ENCODE data around the gene COLEC12.

COLEC12 gene

DNA sequence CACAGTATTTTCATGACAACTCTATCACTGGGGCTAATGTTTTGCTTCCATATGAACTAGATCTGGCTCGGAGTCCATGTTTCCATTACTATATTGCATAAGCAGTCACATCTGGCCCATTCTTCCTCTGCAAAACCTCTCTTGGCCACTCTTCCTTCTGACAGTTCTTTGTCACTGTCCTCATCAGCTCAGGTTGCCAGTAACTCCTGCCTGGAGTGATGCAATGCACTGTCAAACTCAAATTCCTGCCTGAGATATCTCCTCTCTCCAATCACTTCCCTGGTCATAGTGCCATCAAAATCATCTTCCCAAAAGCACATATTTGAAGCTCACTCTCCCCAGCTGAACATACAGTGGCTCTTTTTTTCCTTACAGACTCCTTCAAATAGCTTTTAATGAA, 66.1 kb downstream of the COLEC12 start:
- FAIRE-seq: no peak

DNA sequence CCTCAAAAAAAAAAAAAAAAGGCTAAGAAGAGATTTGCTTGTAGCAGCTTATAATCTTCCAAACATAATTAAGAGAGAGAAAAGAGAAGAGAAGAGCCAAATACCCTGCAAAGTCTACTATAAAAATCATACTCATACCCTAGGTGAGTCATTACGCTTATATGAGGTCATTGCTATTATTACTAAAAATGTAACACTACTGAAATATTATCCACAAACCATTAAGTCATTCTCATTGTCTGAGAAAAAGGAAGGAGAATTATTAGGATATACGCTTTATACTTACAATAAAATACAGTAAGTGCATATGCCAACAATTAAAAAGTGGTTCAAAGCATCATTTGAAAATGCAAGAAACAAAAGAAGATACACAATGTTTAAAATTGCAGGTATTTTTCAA, 66.5 kb downstream of the COLEC12 start:
- FAIRE-seq: no peak

DNA sequence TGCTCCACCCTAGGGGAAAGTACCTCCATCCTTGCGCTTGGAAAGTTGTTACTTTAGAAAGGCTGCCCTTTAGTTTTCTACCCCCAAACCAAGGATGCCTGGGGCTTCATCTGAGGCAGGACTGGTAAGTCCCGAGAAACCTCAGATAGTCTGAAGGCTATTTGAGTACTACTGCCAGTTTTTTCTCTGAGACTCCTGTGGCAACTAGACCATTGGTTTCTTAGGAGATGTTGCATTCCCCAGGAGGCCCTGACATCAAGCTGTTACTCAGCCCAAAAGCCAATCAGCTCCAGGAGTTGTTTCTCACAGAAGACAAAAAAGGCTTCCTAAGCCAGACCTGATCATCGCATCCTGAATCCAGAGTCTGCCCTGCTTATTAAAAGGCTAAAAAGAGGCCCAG, 67.2 kb downstream of the COLEC12 start:
- no peak for FAIRE-seq

DNA sequence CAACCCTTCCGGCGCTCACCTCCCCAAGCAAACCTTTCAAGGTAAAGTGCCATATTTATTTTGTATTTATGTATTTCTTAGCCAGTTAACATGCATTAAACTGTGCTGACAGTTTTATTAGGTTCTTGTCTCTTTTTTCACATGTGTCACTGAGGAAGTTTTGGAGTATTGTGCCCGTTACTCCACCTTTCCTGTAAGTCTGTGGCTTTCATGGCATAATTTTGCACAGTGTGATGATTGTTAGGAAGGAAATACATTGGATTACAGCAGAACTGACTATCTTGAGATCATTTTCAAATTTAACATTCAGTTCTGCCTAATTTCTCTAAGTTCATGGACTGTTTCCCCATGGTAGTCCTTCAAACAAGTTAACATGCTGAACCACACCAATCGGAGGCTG, 67.7 kb downstream of the COLEC12 start:
- no peak for FAIRE-seq

DNA sequence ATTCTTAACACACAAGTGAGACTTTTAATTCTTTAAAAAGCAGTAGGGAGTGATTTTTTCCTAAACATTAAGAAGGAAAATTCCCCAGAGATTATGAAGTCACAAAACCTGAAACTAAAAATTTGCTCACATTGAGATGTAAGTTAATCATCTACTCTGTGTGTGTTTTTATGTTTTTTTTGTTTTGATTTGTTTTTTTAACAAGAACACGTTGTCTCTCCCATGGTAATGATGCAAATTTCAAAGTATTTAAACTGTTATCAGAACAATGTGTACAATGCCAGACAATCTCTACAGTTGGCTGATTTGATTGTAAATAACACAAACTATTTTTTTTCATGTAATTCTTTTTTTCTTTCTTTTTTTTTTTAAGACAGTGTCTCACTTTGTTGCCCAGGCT, 71.5 kb downstream of the COLEC12 start:
- FAIRE-seq: no peak

DNA sequence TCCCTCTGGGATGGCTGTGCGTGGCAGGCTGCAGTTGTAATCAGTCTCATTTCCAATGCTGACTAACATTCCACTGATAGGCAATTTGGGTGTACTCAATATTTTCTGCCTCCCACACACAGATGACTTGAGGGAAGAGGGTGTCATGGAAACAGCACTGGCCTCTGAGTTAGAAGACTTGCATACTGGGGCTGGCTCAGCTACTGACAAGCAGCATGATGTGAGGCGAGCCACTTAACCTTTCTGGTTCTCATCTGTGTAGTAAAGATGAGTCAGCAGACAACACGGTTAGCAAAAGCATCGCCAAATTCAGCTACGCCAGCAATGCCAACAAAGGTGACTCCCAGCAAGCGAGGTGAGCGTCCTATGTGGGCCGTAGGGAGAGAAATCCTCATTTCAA, 73.5 kb downstream of the COLEC12 start:
- no peak for FAIRE-seq

DNA sequence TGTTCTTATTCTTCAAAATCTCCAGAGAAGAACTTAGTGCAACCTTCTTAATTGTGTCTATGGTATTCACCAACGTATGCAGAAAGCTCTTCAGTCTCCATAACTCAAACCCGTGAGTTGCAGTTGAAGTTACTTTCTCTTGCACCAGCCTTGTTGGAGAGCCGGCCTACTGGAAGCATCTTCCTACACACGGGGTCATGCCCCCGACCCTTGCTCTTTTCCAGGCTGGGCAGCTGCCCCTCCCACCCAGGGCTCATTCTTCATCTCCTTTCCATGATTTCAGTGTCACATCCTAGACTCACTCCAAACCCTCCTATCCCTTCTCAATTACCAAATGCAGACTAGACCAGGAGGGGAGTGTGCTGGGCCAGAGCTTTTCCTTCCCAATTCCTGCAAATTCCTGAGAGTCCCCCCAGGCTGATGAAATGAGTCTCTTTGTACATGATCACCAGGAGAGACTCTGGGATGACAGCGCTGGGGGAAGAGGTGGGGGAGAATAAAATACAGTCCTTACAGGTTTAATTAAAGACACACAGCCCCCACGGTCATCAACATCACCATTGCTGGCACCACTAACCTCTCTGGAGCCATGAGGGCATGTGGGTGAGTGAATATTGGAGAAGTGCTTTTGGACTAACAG, 75.3 kb downstream of the COLEC12 start:
- no peak for FAIRE-seq

DNA sequence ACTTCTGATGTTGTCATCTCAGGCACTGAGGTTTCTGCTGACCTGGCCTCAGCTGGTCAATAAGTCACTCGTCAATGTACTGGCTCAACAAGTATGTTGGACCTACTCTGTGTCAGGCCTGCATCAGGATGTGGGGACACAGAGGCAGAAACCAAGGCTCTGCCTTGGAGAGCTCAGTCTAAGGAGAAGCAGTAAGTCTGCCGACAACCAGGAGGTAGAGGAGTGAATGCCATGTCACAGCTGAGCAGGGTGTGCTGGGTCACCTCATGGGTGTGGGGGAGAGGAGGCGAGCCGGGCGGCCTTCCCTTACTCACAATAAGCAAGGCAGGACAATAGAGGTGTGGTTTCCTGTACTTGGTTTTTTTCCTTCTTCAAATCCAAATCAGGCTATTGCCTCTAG, 75.8 kb downstream of the COLEC12 start:
- no peak for FAIRE-seq

DNA sequence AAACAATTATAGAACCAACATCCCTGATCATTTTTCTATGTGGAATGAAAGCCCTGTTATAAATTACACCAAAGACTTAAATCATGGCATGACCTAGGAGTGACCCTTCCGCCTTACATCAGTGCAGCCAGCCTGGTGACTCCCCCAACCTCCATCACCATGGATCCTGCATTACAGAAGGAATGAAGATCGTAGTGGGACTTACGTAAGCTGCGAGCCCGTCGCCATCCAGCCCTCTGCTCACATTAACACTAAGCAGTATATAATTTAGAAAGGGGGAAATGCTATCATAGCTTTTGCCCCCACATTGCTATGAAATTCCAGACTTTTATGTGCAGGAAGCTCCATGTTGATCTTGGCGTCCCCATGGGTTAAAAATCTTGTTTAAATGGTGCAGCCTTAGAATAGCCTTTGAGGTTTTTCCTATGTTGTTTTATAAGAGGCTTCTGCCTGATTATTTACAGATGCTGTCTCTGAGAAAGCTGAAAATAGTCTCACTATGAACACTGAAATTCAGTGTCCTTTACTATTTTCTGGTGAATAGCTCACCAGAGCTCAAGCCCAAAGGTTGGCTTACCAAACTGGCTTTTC, 76.3 kb downstream of the COLEC12 start:
- no peak for FAIRE-seq

DNA sequence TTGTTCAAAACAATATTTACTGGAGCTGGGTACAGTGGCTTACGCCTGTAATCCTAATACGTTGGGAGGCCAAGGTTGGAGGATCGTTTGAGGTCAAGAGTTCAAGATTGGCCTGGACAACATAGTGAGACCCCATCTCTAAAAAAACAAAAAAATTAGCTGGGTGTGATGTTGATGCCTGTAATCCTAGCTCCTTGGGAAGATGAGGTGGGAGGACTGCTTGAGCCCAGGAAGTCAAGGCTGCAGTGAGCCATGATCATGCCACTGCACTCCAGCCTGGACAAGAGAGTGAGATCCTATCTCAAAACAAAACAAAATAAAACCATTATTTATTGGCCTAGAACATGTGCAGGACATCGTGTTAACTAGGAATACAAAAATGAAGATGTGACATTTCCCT, 77.5 kb downstream of the COLEC12 start:
- FAIRE-seq: no peak

DNA sequence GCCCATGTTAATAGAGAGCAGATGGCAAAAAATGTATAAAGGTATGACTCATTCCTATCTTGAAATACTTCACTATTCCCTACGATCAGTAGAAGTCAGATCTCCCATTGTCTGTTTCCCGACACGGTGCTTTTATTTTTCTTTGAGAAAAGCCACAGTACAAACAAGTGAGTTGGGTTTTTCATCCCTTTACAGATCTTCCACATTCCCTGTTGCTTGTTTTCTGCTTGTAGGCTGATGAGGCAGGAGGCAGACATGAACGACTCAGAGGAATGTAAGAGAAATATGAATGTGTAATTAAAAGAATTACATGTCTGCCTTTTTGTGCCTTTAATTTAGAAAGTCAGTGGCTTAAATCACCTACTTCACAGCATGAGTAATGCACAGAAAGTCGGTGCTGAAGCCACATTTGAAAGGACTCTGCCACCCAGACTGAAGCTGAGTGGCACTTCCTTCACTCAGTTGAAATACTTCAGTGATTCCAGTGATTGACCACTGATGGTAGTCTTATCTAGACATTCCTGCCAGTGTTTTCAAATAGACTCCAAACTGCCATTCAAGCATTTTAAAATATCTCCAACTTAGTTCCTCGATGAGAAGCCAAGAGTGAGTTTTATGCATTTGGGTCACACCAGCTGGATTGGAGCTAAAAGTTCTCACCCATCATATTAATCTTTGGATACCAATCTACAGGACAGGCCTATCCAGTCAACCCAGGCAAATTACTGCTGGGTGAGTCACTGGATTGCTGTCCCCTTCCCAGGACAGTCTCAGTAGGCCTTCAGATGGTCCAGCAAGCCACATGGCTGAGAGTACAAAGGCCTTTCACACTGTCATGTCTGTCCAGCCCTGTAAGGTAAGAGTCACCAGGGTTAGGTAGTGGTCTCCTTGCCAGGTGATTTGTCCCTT, 79.0 kb downstream of the COLEC12 start:
- FAIRE-seq: no peak

DNA sequence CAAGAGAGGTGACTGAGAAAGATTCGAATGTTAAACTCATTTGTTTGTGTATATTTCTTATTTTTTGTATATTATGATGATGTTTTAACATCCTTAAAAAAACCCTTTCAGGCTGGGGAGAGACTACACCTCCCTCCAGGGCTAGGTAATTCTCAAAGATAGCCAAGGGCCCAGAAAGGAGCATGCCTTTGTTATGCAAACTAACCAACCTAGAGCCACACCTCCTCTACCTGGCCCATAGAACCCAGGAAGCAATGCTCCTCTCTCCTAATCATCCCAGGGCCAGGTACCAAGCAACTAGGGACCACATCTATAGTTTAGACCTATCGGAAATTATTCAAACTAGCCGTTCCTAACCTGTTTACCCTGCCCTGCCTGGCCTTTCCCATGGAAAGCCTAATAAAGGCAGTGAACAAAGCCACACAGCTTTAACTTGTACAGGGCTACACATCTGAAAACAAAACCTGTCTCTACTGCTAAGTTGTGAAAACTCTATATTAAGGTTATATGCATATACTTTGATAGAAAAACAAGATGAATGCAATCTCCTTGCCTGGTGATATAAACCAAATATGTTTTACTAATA, 79.7 kb downstream of the COLEC12 start:
- no peak for FAIRE-seq

DNA sequence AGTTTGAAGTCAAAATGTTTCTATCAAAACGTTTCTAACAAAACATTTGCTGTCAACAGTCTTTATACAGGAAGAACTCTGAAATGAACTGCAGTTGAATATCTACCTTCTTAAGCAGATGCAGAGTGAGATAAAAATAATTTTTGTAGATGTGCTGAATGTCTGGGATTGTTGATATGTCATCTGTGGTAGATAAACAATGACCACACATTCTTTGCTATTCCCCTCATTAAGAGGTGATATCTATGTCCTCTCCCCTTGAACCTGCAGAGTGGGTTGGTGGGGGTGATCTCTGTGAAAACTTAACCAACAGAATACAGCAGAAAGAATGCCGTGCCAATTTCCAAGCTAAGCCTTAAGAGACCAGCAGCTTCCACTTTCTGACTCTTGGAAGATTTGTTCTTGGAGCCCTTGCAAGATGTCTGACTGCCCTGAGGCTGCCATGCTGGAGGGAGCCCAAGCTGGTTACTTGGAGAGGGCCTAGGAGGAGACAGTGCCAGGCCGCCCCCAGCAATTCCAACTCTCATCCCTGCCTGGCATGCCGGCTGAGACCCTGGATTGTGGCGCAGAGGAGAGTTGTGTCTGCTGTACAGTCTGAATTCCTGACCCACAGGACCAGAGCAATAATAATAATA, 80.8 kb downstream of the COLEC12 start:
- no peak for FAIRE-seq

DNA sequence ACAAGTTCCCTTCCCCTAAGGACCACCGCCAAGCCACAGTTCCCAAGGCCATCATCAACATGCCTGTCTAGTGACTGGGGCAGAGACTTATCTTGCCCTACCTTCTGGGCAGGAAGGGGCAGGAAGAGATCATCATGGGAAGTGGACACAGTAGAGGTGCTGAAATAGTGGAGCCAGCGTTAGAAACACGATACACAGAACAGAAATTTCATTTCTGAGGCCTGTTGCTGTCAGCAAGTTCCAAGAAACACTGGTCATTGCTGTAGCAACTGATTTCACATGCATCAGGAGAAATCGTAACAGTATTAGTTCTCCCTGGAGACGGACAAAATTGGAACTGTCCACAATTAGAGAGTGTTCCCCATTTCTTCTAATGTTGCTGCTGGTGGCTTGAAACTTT, 83.0 kb downstream of the COLEC12 start:
- FAIRE-seq: no peak

DNA sequence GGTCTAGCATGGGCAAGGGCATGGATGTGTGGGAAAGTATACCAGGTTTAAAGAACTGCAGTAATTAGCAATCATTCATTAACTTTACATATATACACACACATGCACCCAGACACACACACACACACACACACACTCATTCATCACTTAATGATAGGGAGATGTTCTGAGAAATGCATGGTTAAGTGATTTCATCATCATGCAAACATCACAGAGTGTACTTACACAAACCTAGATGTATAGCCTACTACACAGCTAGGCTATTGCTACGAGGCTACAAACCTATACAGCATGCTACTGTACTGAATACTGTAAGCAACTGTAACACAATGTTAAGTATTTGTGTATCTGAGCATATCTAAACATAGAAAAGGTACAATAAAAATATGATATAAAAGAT, 83.6 kb downstream of the COLEC12 start:
- FAIRE-seq: no peak

DNA sequence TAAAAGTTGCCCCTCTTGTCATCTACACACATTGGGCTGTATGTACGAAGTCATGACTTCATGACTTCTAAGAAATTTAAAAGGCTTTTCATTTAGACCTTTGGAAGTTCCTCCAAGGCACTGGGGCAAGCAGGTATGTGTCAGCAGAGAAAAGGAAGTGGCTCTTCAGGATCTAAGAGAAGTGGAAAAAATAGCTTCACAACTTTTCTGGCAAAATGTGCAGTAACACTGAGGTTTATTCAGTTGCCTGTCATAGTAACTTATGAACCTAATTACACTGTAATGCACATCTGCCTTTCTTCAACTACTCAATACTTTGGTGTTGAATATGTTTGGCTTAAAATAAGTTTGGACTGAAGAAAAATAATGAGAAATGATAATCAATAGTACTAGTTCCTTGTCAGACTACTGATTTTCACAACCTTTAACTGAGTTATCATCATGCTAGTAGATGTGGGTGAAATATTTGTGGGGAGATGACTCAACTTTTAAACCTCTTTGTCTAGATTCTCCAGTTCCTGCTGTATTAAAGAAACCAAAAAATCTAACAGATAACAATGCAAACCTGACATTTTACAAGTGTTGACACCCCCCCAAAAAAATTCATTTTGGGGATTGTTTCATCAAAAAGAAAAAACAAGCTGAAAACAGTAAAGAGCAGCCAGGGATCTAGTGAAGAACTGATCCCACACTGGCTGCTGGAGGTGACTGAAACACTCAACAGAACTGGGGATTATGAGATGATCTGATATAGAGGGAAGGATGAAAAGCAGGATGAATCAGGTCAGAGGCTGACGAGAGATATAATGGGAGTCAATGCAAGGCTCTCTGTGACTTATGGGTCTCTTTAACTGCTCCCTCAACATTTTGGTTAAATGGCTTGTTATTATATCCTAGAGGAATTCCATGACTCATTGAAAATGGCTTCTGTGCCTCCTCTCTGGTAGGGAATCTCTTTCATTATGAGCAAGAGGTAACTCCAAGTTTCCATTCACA, 84.6 kb downstream of the COLEC12 start:
- FAIRE-seq: no peak

DNA sequence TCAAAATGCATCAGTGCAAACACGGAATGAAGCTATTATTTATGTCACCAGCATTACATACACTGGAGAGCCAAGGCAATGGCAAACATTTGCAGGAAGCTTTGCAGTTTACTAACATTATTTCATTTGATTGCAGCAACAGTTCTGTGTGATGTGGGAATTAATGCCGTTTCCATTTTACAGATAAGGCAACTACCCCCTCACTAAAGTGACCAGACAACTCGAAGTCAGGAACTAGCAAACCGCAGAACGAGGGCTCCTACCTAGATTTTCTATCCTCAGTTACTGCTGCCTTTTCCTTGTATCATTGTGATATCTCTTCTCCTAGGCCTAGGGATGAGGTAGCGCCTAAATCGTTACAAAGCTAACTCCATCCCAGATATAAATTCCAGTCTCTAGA, 85.5 kb downstream of the COLEC12 start:
- FAIRE-seq: no peak

DNA sequence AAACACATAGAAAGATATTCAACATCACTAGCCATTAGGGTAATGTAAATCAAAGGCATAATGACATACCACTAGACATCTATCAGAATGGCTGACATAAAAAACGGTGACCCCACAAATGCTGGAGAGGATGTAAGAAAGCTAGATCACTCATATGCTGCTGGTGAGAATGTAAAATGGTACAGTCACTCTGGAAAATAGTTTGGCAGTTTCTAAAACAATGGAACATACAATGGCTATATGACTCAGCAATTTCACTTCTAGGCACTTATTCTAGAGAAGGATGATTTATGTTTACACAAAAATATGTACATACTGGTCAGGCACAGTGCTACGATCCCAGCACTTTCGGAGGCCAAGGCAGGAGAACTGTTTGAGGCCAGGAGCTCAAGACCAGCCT, 87.3 kb downstream of the COLEC12 start:
- FAIRE-seq: no peak

DNA sequence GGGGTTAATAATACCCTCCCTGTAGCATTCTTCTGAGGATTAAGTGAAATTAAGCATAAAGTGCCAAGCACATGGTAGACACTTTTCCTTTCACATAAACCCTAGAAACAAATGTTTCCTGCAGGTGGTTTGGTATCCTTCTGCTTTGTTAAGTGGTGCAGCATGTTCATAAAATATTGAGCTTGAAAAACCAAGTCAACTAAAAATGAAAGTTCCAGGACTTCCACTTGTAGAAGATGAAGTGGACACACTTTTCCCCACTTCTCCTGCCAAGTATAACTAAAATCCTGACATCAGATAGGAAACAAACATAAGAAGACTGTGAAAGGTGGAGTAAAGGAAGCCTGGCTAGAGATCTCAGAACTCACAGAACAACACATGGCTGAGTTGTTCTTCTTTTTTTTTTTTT, 90.5 kb downstream of the COLEC12 start:
- FAIRE-seq: no peak

DNA sequence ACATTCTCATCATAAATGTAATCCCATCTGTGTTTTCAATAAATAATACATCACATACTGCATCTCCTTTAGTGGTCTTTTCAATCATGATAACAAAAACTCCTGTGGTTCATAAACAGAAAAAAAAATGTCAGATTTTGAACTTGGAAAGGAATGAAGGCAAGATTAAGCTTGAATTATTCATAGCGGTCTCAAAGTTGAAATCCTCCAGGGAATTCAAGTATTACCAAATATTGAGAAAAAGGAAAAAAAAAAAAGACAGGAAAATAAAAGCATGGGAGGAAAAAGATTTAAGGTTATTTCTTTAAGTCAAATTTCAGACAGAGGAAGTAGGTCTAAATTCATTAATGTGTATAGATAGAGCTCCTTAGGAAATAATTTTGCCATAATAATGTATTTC, 92.1 kb downstream of the COLEC12 start:
- no peak for FAIRE-seq

DNA sequence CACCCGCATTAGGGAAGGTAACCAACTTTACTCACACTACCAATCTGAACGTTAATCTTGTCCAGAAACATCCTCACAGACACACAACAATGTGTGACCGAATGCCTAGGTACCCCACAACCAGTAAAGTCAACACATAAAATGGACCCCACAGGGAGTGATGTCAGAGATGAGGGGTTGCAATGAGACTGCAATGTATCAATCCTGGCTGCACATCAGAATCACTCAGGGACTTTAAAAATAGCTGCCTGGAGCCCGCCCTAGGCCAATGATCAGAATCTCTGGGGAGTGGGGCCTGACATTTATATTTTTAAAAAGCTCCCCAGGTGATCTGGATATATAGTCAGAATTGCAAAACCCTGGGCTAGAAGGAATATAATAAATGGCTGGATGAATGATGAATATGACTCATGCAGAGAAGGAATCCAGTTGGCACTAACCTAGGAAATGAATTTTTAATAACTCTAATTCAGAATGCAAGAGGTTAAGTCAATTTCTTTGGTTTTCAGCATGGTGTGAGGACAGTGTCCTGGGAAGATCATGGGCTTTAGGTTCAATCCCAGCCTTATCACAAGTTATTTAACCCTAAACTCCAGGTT, 92.8 kb downstream of the COLEC12 start:
- FAIRE-seq: no peak

DNA sequence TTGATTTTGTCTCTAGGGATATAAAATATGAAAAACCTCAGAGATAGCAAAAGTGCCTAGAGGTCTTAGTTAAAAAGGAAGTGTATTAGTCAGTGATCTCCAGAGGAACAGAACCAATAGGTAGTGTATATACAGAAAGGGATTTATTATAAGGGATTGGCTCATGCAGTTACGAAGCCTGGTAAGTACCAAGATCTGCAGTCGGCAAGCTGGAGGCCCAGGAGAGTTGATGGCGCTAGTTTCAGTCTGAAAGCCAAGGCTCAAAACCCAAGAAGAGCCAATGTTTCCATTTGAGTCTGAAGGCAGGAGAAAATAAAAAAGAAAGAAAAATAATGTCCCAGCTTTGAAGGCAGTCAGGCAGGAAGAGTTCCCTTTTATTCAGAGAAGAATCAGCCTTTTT, 93.3 kb downstream of the COLEC12 start:
- no peak for FAIRE-seq

Measured in G401.6 (cell line).